Lower leg skin (tissue), 3 donors: ENCODE results near the gene MAP2K1.

Experiments
- CTCF ChIP-seq, 3 donors: fragments of 450-650 bp; IDR thresholded peaks; one replicate each; pipeline ENCODE4 v1.5.1; 2016; ENCODE audit warnings: antibody characterized with exemption in 3 of 3, mild to moderate bottlenecking in 3 of 3, moderate library complexity in 2 of 3
- POLR2A ChIP-seq, 2 donors: fragments of 450-650 bp; IDR thresholded peaks; one replicate each; pipeline ENCODE4 v1.6.1; 2016 to 2017; ENCODE audit warnings: antibody characterized with exemption in 2 of 2, mild to moderate bottlenecking in 1 of 2, moderate library complexity in 1 of 2

DNA sequence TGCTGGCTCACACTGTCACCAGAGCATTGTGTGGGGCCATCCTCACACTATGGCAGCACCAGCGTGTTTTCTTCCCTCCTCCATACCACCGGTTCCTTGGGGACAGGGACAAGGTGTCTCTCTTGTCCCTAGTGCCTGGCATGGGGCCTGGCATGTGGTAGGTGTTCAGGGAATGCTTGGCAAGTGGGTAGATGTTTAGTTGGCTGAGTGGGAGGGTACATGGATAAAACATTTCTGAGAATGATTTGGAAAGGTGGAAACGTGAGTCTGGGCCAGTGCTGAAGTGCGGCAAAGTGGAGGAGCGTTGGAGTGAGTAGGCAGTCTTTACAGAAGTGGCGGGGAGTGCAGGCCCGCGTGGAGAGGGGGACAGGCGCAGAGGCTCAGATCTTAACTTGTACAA lies 95.8 kb downstream of the MAP2K1 start:
- TF ChIP-seq CTCF (IDR thresholded peaks at IDR 0.05), result no peak
- no peak for TF ChIP-seq POLR2A (IDR thresholded peaks at IDR 0.05)
